SKM-1 (cell line): Measurements from ENCODE around the gene ARHGAP32.

Experiments used
- DNase-seq: peaks from one replicate; lab custom pipeline; 2025; ENCODE audit not compliant: unreplicated experiment; lab: John Stamatoyannopoulos, UW

ARHGAP32 gene

DNA sequence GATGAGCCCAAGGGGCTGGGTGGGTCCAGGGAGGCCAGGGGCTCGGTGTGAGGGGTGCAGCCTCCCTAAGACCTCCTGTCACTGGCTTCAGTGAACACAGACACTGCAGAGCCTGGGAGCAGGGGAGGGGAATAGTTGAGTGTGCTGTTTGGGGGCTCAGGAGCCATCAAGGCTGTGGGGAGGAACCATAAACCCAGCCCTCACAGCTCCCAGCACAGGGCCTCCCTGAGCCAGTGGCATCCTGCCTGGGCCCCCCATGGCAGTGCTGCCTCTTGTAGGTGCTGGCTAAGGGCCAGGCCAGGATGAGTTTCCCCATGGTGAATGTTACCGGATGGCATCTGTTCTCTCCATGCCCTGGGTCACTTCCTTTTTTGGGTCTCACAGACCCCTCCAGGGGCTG is 275.4 kb downstream of the ARHGAP32 start:
- no peak for DNase-seq

DNA sequence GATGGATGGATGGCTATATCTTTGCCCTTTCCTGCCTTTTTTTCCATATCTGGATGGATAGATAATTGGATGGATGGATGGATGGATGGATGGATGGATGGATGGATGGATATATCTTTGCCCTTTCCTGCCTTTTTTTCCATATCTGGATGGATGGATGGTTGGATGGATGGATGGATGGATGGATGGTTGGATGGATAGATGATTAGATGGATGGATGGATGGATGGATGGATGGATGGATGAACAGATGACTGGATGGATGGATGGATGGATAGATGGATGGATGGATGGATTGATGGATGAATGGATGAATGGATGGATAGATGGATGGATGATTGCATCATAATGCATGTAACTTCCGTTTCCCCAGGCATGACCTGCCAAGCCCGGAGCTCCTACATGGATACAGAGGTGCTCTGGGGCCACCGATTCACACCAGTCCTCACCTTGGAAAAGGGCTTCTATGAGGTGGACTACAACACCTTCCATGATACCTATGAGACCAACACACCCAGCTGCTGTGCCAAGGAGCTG is 276.0 kb downstream of the ARHGAP32 start:
- no peak for DNase-seq

- DNase-seq, result no peak
These were observed 277.0 kb downstream of the ARHGAP32 start for GRCh38 chr11:128915149-128915521.
